ENCODE measurements around the gene VAT1L. TPM values are rescaled to one million over a fixed set of nuclear protein-coding genes. Genes with fewer than 3 reads are reported as not detected.

Gene VAT1L
- total and polyA plus RNA-seq, 2 donors (not counting 3 experiments of a cell fraction or from before 2014, with no cell fraction given), result 0.46 to 1.5 TPM

- DNase-seq (ENCODE audit: low read depth, low spot score), result no peak
- BruUV-seq (replicated peaks), result no TSS peak
- Histone ChIP-seq H3K27ac (ENCODE audit: insufficient read depth, low read depth, low read length) (no peak overlapping the region), H3K79me2 (ENCODE audit: control insufficient read depth, insufficient read depth, low read length) (no peaks in the 10 kb centered on the region), H3K4me1 (ENCODE audit: control insufficient read depth, extremely low read depth, insufficient read depth, low read length) (peaks cover 3% of the 10 kb centered on the region), H3K4me3 (replicated peaks in 1 of 3; ENCODE audit: insufficient read depth in 1 of 3, low read depth in 1 of 3, low read length in 3 of 3) (no peak overlapping the region), H3K36me3 (ENCODE audit: control insufficient read depth in 2 of 2, extremely low read depth in 1 of 2, insufficient read depth in 2 of 2, low read length in 2 of 2) (no peaks in the 10 kb centered on the region), H3K27me3 (ENCODE audit: control insufficient read depth in 2 of 2, insufficient read depth in 2 of 2, low read length in 2 of 2) (peaks cover 2 to 3% of the 10 kb centered on the region in 2 experiments), H3K4me2 (ENCODE audit: insufficient read depth, low read length) (no peak overlapping the region), H4K20me1 (replicated peaks; ENCODE audit: control insufficient read depth, extremely low read depth, insufficient read depth, low read length) (no peaks in the 10 kb centered on the region), H3K9me3 (replicated peaks; ENCODE audit: control insufficient read depth, insufficient read depth, low read length) (no peaks in the 10 kb centered on the region), H2AFZ (ENCODE audit: low read depth, low read length) (no peak overlapping the region), H3K9ac (replicated peaks; ENCODE audit: extremely low read depth, insufficient read depth, low read length) (no peak overlapping the region), H3K9me1 (replicated peaks; ENCODE audit: control insufficient read depth, extremely low read depth, insufficient read depth, low read length) (no peaks in the 10 kb centered on the region)
- no peak for FAIRE-seq
- CTCF ChIA-PET, result interaction anchor here (1.0 kb wide), 1 partner anchor 11 kb away, joined by 3 read pairs; no protein-coding TSS in a partner anchor
- TF ChIP-seq EZH2 (IDR thresholded peaks at IDR 0.05; ENCODE audit: borderline replicate concordance, low read depth, low read length, severe bottlenecking) (no peak), FOS (IDR thresholded peaks at IDR 0.05; ENCODE audit: borderline replicate concordance, insufficient read depth, low read length) (no peak), POLR2A (IDR thresholded peaks at IDR 0.05; ENCODE audit: low read depth, low read length) (no peak), GATA2 (IDR thresholded peaks at IDR 0.05; ENCODE audit: insufficient read depth, insufficient read length, low read depth, low read length) (no peak), MYC (IDR thresholded peaks at IDR 0.05; ENCODE audit: low read depth, low read length) (no peak), POLR2AphosphoS5 (IDR thresholded peaks at IDR 0.05; ENCODE audit: insufficient read depth, low read depth, low read length) (no peak), JUN (IDR thresholded peaks at IDR 0.05; ENCODE audit: borderline replicate concordance, insufficient read depth, insufficient read length, low read depth) (no peak)
- TF ChIP-seq, protein P1, sequence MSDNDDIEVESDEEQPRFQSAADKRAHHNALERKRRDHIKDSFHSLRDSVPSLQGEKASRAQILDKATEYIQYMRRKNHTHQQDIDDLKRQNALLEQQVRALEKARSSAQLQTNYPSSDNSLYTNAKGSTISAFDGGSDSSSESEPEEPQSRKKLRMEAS (IDR thresholded peaks at IDR 0.05; ENCODE audit: insufficient read depth, insufficient read length), result no peak
- TF ChIP-seq, protein P2, sequence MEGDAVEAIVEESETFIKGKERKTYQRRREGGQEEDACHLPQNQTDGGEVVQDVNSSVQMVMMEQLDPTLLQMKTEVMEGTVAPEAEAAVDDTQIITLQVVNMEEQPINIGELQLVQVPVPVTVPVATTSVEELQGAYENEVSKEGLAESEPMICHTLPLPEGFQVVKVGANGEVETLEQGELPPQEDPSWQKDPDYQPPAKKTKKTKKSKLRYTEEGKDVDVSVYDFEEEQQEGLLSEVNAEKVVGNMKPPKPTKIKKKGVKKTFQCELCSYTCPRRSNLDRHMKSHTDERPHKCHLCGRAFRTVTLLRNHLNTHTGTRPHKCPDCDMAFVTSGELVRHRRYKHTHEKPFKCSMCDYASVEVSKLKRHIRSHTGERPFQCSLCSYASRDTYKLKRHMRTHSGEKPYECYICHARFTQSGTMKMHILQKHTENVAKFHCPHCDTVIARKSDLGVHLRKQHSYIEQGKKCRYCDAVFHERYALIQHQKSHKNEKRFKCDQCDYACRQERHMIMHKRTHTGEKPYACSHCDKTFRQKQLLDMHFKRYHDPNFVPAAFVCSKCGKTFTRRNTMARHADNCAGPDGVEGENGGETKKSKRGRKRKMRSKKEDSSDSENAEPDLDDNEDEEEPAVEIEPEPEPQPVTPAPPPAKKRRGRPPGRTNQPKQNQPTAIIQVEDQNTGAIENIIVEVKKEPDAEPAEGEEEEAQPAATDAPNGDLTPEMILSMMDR (IDR thresholded peaks at IDR 0.05; ENCODE audit: extremely low read depth in 1 of 2, insufficient read depth in 1 of 2, low read depth in 1 of 2, low read length in 2 of 2), result no peak
- intact Hi-C loops (cut with micrococcal nuclease), result no loop called here
- POLR2A ChIA-PET, result no interaction called here
- dilution Hi-C loops (cut with MboI; ENCODE audit: extremely low pct_ligation_motif_present, low sequenced_read_pairs), result no loop called here
Measured at GRCh38 chr16:77868052-77868451, 79.7 kb downstream of the VAT1L start.
